GM19099 (cell line): Measurements from ENCODE around the gene KMO.

Experiments used
- POLR2A ChIP-seq: IDR thresholded peaks from 3 replicates; pipeline ENCODE4 v1.6.1; 2011; ENCODE audit warnings: low read depth; ENCODE audit not compliant: insufficient read length; ENCODE audit errors: extremely low read depth

The KMO gene

DNA sequence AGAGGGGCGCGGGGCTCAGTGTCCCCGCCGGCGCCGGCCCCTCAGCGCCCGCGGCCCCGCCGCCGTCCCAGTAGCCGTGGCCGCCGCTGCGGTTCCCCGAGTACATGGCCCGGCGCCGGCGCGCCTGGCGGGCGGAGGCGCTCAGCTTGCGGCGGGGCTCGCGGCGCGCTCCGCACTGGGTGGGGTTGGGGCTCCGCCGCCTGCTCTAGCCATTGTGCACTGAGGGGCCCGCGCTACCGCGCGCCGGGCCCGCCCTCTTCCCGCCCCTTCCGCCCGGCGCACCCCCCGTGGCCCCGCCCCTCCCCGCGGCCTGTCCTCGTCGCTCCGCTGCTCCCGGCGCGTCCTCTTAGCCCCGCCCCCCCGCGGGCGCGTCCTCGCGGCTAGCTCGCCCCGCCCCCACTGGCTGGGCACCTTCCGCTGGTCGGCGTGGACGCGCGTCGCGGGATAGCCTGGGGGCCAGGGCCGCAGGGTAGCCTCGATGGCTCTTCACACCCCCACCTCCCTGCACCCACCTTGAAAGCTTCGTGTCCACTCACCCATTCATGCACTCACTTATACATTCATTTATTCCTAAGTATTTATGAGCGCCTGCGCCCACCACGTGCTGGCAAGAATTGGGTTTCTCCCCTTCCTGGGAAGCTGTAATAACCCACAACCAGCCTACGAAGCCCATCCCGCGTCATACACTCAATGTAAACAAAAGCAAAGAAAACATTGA lies 108.1 kb downstream of the KMO start, which contains the start of the genes CHML and OPN3:
TSS of gene CHML (minus strand) at position 221 of the 718 bp plus-strand sequence. CDS start 4,603 bp downstream, outside the sequence.
TSS of gene OPN3 (minus strand) at position 221 of the 718 bp plus-strand sequence. CDS start at position 106, 115 bp downstream.
- TF ChIP-seq POLR2A = peak; percentile 93

DNA sequence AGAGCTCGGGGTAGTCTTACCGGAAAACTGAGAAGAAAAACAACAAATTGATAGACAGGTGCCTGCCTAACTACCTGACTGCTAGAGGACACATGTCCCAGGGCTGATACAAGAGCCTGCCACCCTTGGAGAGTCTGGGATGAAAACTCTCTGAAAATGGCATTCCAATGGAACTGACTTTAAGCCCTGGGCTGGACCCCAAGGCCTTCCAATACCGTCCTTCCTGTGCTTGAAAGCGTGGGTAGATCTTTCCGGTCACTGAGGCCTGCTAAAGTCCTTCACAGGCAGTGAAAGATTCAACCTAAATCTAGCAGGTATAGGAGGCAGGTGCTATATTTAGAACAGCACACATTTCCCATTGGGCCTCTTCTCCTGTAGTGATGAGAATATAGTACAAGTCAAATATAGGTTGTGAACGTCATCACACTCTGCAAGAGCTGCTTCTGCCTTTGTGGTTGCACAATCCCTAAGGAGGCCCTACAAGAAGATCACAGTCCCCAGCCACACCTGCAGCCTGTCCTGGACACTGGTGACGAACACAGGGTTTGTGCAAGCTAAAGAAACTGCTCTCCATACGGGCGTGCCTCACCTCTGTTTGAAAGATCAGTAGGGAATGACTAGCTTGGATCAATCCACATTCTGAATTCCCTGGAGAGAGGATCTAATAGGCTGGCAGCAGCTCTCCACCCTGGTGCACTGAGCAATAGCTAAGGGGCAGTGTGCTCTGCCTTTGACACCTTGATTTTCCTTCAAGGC lies 108.9 kb downstream of the KMO start:
- TF ChIP-seq POLR2A = no peak

DNA sequence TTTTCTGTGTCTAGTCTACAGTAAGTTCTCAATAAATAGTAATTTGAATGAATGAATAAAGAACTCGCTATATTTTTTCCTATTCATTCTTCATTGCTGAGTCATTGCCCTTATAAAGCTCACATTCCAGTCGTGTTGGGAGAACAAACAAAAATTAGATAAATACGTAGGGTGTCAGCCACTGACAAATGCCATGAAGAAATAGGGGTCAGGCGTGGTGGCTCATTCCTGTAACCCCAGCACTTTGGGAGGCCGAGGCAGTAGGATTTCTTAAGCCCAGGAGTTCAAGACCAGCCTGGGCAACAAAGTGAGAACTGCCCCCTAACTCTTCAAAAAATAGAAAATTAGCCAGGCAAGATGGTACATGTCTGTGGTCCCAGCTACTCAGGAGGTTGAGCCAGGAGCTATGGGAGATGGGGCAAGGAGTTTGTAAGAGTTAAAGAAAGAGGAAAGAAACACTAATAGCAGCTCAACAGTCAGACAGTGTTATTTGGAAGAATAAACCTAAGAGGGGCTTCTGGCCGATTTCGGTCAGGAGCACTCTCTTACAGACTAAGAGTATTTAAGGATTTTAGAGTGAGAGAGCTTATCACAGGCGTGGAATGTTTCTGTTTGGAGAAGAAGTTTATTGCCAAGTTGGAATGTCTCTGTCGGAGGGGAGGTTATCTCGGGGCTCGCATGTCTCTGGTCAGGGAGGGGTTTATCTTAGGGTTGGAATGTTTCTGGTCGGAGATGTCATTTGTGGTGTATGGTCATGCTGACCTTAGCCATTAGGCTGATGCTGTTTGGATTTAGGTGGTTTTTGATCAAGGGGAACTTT lies 109.8 kb downstream of the KMO start:
- TF ChIP-seq POLR2A = no peak

DNA sequence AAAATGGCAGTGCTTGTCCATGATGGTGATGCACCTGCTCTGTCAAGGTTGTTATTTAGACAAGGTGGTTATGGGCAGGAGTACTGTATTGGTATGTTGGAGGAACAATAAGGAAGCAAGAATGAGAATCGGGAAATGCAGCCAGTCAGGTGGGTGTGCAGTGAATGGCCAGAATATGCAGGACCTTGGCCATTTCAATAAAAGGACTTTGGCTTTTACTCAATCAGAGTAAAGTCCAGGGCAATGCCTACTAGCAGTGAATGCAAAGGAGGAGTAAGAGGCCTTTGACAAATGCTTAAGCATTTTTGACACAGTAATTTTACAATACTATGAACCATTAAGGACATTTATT lies 110.4 kb downstream of the KMO start:
- TF ChIP-seq POLR2A = no peak

DNA sequence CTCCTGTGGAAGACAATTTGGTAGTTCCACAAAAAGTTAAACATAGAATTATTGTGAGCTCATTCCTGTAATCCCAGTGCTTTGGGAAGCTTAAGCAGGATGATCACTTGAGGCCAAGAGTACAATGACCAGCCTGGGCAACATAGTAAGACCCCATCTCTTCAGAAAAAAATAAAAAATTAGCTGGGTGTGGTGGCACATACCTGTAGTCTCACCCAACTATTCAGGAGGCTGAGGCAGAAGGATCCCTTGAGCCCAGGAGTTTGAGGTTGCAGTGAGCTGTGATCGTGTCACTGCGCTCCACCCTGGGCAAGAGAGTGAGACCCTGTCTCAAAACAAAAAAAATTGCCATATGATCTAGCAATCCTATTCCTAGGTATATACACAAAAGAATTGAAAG lies 112.1 kb downstream of the KMO start:
- no peak for TF ChIP-seq POLR2A

DNA sequence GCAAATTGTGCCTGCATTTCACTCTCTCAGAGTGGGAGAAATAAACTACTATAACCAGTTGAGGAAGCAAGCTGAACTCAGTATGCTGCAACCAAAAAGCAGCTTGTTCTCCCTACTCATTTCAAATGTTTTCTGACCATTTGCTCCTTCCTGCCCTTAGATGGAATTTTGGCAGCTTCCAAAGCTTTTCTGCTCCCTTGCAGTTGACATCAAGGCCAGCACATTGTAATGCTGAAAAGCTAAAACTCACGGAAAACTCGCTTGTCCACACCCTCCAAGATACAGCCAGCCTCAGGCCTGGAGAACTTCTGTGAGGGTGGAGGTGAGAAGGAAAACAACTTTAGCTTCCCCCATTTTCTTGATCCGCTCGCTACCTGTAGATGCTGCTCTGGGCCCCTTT lies 113.0 kb downstream of the KMO start:
- no peak for TF ChIP-seq POLR2A
